ENCODE data around the gene ACIN1.
A peak's percentile ranks its signal among the peaks of the same experiment; 100 is the strongest.

ACIN1 gene, protein sequence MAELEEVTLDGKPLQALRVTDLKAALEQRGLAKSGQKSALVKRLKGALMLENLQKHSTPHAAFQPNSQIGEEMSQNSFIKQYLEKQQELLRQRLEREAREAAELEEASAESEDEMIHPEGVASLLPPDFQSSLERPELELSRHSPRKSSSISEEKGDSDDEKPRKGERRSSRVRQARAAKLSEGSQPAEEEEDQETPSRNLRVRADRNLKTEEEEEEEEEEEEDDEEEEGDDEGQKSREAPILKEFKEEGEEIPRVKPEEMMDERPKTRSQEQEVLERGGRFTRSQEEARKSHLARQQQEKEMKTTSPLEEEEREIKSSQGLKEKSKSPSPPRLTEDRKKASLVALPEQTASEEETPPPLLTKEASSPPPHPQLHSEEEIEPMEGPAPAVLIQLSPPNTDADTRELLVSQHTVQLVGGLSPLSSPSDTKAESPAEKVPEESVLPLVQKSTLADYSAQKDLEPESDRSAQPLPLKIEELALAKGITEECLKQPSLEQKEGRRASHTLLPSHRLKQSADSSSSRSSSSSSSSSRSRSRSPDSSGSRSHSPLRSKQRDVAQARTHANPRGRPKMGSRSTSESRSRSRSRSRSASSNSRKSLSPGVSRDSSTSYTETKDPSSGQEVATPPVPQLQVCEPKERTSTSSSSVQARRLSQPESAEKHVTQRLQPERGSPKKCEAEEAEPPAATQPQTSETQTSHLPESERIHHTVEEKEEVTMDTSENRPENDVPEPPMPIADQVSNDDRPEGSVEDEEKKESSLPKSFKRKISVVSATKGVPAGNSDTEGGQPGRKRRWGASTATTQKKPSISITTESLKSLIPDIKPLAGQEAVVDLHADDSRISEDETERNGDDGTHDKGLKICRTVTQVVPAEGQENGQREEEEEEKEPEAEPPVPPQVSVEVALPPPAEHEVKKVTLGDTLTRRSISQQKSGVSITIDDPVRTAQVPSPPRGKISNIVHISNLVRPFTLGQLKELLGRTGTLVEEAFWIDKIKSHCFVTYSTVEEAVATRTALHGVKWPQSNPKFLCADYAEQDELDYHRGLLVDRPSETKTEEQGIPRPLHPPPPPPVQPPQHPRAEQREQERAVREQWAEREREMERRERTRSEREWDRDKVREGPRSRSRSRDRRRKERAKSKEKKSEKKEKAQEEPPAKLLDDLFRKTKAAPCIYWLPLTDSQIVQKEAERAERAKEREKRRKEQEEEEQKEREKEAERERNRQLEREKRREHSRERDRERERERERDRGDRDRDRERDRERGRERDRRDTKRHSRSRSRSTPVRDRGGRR

GRCh38 chr14:23094666-23095195 lies at the start of gene ACIN1:
Gene ACIN1, minus strand, starts transcription at chr14:23095136. Its CDS starts 24 bp downstream, at chr14:23095112.
- DNase-seq = peak; percentile 82

DNA sequence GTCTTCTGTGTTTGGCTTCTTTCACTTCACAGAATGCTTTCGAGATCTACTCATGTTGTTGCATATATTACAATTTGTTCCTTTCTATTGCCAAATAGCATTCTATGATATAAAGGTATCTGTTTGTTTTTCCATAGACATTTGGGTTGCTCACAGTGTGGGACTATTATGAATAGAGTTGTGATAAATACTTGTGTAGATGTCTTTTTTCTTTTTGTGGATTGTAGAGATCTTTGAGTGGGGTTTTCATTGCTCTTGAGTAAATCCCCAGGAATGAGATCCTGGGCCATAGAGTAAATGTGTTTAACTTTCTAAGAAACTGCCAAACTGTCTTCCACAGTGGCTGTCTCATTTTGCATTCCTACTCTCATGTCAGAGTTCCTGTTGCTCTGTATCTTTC lies 49.0 kb upstream of the ACIN1 start:
- no peak for DNase-seq

DNA sequence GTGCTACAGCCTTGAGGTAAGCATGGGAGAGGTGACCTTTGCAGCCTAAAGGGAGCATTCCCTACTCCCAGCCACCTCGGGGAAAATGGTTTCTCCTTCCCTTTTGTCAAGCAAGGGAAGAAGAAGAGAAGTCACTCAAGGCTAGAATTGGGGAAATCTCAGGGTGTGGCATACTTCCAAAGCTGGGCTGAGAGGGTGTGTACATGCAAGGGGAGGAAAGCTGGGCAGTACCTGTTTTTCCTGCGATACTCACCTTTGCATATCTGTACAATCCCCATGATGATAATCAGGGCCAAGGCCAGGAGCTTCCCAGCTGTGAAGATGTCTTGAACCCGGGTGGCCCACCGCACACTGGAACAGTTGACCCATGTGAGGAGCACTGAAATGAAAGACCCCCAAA lies 47.9 kb upstream of the ACIN1 start:
- no peak for DNase-seq

DNA sequence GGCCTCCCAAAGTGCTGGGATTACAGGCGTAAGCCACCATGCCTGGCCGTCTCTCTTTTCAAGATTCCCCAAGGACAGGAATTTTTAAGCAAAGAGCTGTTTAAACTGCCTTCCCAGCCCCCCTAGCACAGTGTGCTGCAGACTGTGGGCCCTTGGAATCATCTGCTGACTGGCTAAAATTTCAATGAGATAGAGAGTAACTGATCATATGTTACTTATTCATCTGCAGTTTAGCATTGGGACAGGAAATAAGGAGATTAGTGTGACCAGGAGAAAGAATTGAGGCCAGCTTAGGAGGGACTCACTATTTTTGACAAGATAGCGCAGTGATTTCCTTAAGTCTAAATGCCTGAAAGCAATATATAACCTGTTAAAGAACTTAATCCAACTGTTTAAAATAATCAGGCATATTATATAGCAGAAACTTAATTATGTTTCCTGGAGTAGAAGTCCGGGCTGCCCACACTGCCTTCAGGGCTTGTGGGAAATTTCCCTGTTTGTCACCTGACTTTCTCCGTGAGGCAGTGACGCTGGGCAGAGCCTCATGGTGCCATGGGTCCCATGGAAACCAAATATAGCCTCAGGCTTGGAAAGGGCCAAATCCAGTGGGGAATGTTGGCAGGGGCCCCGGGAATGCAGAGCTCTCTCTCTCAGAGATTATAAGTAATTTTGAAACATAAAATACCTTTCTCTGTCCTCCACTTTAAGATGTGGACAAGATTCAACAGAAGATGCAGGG lies 46.9 kb upstream of the ACIN1 start:
- no peak for DNase-seq

- no peak for DNase-seq
Observed at GRCh38 chr14:23140371-23140770, 45.4 kb upstream of the ACIN1 start.

GRCh38 chr14:23139874-23140273 lies 44.9 kb upstream of the ACIN1 start:
- DNase-seq = no peak

GRCh38 chr14:23137813-23138535 lies 43.0 kb upstream of the ACIN1 start:
- DNase-seq = peak; percentile 45

- DNase-seq = no peak
Observed at GRCh38 chr14:23137192-23137812, 42.4 kb upstream of the ACIN1 start.

- no peak for DNase-seq
Observed at GRCh38 chr14:23136566-23137133, 41.7 kb upstream of the ACIN1 start.

- DNase-seq = no peak
Observed at GRCh38 chr14:23132970-23133369, 38.0 kb upstream of the ACIN1 start.

DNA sequence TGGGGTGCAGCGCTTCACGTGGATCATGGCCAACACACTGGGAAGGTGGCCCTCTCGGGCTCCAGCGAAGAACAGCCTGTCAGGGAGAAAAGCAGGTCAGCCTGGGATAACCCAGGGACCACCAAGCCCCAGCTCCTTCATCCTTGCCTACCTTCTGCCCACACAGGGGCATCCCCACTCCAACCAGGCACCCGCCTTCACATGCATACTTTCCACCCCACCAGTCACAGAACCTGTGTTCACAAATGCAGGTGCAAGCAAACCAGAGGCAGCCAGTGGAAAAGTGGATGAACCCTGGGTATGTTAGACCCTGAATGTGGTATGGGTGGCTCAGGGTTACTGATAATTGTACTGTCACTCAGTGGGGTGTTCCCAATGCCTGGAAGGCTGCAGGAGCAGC lies 36.5 kb upstream of the ACIN1 start:
- DNase-seq = no peak

DNA sequence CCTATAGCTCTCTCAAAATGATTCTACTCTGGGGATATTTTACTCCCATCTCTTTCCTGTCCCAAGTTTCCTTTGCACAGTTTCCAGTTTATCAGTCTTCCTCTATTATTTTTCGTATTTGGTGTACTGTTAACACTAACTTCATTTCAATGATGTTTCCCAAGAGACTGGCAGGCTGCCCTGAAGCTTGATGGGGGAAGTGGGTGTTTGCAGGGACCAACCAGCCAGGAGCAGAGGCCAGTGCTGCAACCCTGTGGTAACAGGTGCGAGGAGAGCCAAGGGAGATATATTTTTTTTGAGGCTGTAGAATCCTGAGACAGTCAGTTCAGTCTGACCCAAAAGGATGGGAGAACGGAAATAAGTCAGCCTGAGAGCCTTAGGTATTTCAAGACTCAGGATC lies 35.9 kb upstream of the ACIN1 start:
- DNase-seq = no peak

GRCh38 chr14:23129759-23130316 lies 34.9 kb upstream of the ACIN1 start:
- no peak for DNase-seq

- DNase-seq = no peak
Observed at GRCh38 chr14:23128969-23129758, 34.2 kb upstream of the ACIN1 start.

GRCh38 chr14:23127861-23128260 lies 32.9 kb upstream of the ACIN1 start:
- DNase-seq = no peak

GRCh38 chr14:23126548-23127278 lies 31.8 kb upstream of the ACIN1 start:
- DNase-seq = no peak

GRCh38 chr14:23125933-23126524 lies 31.1 kb upstream of the ACIN1 start:
- DNase-seq = no peak

DNA sequence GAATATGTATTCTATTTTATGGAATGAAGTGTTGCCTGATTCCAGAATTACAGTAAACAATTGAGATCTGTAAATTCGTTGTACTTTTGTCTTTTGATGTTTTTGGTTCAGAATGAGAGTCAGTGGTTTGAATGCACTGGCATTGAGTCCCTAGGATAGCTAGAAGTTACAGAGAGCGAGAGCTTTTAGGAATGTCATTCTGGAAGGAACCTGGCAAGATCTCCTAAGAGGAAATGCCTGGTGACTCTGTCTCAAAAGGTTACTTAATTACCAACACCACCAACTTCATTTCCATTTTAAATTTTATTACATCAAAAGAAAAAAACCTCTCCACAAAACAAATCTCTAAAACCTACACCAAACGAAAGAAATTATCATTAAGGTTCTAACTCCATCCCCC lies 30.1 kb upstream of the ACIN1 start:
- DNase-seq = no peak

All from HCEC 1CT (cell line).